ENCODE data around the gene COL6A3. TPM values are rescaled to one million over a fixed set of nuclear protein-coding genes. Genes with fewer than 3 reads are reported as not detected.

COL6A3 gene
- total RNA-seq, 1 experiment from 2014 or later: 45.0 TPM

GRCh38 chr2:237408335-237409000 lies 5.5 kb downstream of the COL6A3 start:
- no peaks in the 10 kb centered on the region for H3K36me3 ChIP-seq (ENCODE audit: low read depth, low read length)
- no peak overlapping the region for H3K4me3 ChIP-seq (ENCODE audit: low read length)
- no peak overlapping the region for H2AFZ ChIP-seq (ENCODE audit: low read length)
- H3K27ac ChIP-seq (ENCODE audit: low read length): no peak overlapping the region
- no peak overlapping the region for H3K4me2 ChIP-seq (ENCODE audit: low read length)
- H3F3A ChIP-seq (ENCODE audit: low read length, unreplicated experiment): no peaks in the 10 kb centered on the region
- CTCF ChIA-PET: interaction anchor here (0.7 kb wide), 1 partner anchor 1072 kb away, joined by 3 read pairs; no protein-coding TSS in a partner anchor
- H3K9me3 ChIP-seq (ENCODE audit: low read length): no peaks in the 10 kb centered on the region
- H3K79me2 ChIP-seq (ENCODE audit: low read length): no peaks in the 10 kb centered on the region
- no peak for DNase-seq
- TF ChIP-seq EZH2phosphoT487 (IDR thresholded peaks at IDR 0.05; ENCODE audit: borderline replicate concordance, low read length) (no peak), CTCF (conservative IDR thresholded peaks at IDR 0.05; ENCODE audit: low read depth, low read length) (no peak), EZH2 (IDR thresholded peaks at IDR 0.05; ENCODE audit: low read length, unreplicated experiment) (no peak)
- H3K9ac ChIP-seq (ENCODE audit: low read length): no peak overlapping the region
- POLR2A ChIA-PET (ENCODE audit: unreplicated experiment): no interaction called here
- no TSS peak for BruUV-seq (replicated peaks)
- no peaks in the 10 kb centered on the region for H3K4me1 ChIP-seq (ENCODE audit: insufficient read depth, low read length)
- no peaks in the 10 kb centered on the region for H3K9me2 ChIP-seq (replicated peaks; ENCODE audit: low read length)
- no peaks in the 10 kb centered on the region for H3K27me3 ChIP-seq (ENCODE audit: low read length)
- intact Hi-C loops (cut with micrococcal nuclease): no loop called here
- ATAC-seq: no peak
- H4K20me1 ChIP-seq (ENCODE audit: low read length): no peaks in the 10 kb centered on the region

DNA sequence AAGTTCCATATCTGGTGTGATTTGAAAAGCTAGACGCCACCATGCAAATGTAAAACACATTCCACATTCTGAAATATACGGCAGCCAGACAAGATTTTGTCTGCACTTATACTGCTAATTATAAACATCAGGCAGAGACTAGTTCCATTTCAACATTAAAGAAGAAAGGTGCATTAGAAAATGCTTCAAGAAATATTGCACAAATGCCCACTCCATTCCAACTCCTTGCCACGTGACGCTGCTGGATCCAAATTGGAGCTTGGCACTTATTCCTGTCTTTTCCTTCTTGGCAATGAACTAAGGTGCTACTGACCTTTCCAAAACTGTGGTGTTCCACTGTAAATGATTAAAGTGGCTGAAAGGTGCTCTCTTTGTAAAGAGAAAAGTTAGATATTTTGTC lies 6.3 kb downstream of the COL6A3 start:
- TF ChIP-seq CTCF (conservative IDR thresholded peaks at IDR 0.05; ENCODE audit: low read depth, low read length): no peak
- no peak for TF ChIP-seq EZH2 (IDR thresholded peaks at IDR 0.05; ENCODE audit: low read length, unreplicated experiment)
- TF ChIP-seq EZH2phosphoT487 (IDR thresholded peaks at IDR 0.05; ENCODE audit: borderline replicate concordance, low read length): no peak
- H4K20me1 ChIP-seq (ENCODE audit: low read length): no peaks in the 10 kb centered on the region
- BruUV-seq (replicated peaks): no TSS peak

GRCh38 chr2:237406371-237406895 lies 7.5 kb downstream of the COL6A3 start:
- intact Hi-C loops (cut with micrococcal nuclease): no loop called here
- TF ChIP-seq EZH2 (IDR thresholded peaks at IDR 0.05; ENCODE audit: low read length, unreplicated experiment): no peak
- TF ChIP-seq CTCF (conservative IDR thresholded peaks at IDR 0.05; ENCODE audit: low read depth, low read length): no peak
- TF ChIP-seq EZH2phosphoT487 (IDR thresholded peaks at IDR 0.05; ENCODE audit: borderline replicate concordance, low read length): no peak
- POLR2A ChIA-PET (ENCODE audit: unreplicated experiment): no interaction called here
- DNase-seq (no peak), ATAC-seq (no peak)
- H3K9ac ChIP-seq (ENCODE audit: low read length): no peak overlapping the region
- H3K4me2 ChIP-seq (ENCODE audit: low read length): no peak overlapping the region
- H3K79me2 ChIP-seq (ENCODE audit: low read length): no peaks in the 10 kb centered on the region
- H4K20me1 ChIP-seq (ENCODE audit: low read length): no peaks in the 10 kb centered on the region
- no peaks in the 10 kb centered on the region for H3K9me2 ChIP-seq (replicated peaks; ENCODE audit: low read length)
- H3K4me3 ChIP-seq (ENCODE audit: low read length): no peak overlapping the region
- BruUV-seq (replicated peaks): no TSS peak
- H3K4me1 ChIP-seq (ENCODE audit: insufficient read depth, low read length): no peaks in the 10 kb centered on the region
- H2AFZ ChIP-seq (ENCODE audit: low read length): no peak overlapping the region
- H3K27ac ChIP-seq (ENCODE audit: low read length): no peak overlapping the region
- CTCF ChIA-PET: no interaction called here
- H3K36me3 ChIP-seq (ENCODE audit: low read depth, low read length): no peaks in the 10 kb centered on the region
- no peaks in the 10 kb centered on the region for H3K9me3 ChIP-seq (ENCODE audit: low read length)
- H3K27me3 ChIP-seq (ENCODE audit: low read length): no peaks in the 10 kb centered on the region
- H3F3A ChIP-seq (ENCODE audit: low read length, unreplicated experiment): no peaks in the 10 kb centered on the region

More for the DNA sequence above, 6.3 kb downstream of the COL6A3 start:
- Histone ChIP-seq H3K27me3 (ENCODE audit: low read length) (no peaks in the 10 kb centered on the region), H3K79me2 (ENCODE audit: low read length) (no peaks in the 10 kb centered on the region), H3K36me3 (ENCODE audit: low read depth, low read length) (no peaks in the 10 kb centered on the region), H3K4me1 (ENCODE audit: insufficient read depth, low read length) (no peaks in the 10 kb centered on the region), H3K4me3 (ENCODE audit: low read length) (no peak overlapping the region), H3K9ac (ENCODE audit: low read length) (no peak overlapping the region), H3K9me3 (ENCODE audit: low read length) (no peaks in the 10 kb centered on the region), H2AFZ (ENCODE audit: low read length) (no peak overlapping the region), H3K9me2 (replicated peaks; ENCODE audit: low read length) (no peaks in the 10 kb centered on the region), H3F3A (ENCODE audit: low read length, unreplicated experiment) (no peaks in the 10 kb centered on the region), H3K27ac (ENCODE audit: low read length) (no peak overlapping the region), H3K4me2 (ENCODE audit: low read length) (no peak overlapping the region)
- DNase-seq (no peak), ATAC-seq (no peak)
- intact Hi-C loops (cut with micrococcal nuclease): no loop called here
- POLR2A ChIA-PET (ENCODE audit: unreplicated experiment): no interaction called here
- CTCF ChIA-PET: no interaction called here

Data from PC-3 (cell line).